Endothelial cell of umbilical vein (primary cell): ENCODE measurements around the gene AMZ2.

Experiments
- EZH2 ChIP-seq: IDR thresholded peaks from 2 replicates; pipeline ENCODE4 v1.6.1; 2012; ENCODE audit warnings: borderline replicate concordance, low read depth, mild to moderate bottlenecking, moderate library complexity, low read length, inconsistent platforms; ENCODE audit not compliant: severe bottlenecking
- FOS ChIP-seq: IDR thresholded peaks from 2 replicates; pipeline ENCODE4 v1.6.1; 2011; ENCODE audit warnings: mild to moderate bottlenecking, low read length, moderate library complexity, borderline replicate concordance; ENCODE audit not compliant: insufficient read depth
- GATA2 ChIP-seq: IDR thresholded peaks from 2 replicates; pipeline ENCODE4 v1.7.0; 2011; ENCODE audit warnings: low read depth, mild to moderate bottlenecking, moderate library complexity, mixed read lengths, low read length; ENCODE audit not compliant: insufficient read length, insufficient read depth
- MYC ChIP-seq: IDR thresholded peaks from one replicate; pipeline ENCODE4 v1.6.1; 2011; ENCODE audit warnings: mild to moderate bottlenecking, low read depth, low read length
- POLR2A ChIP-seq: IDR thresholded peaks from 2 replicates; pipeline ENCODE4 v1.6.1; 2012; ENCODE audit warnings: low read depth, mild to moderate bottlenecking, control low read depth, low read length
- POLR2AphosphoS5 ChIP-seq: IDR thresholded peaks from 2 replicates; pipeline ENCODE4 v1.6.1; 2012; ENCODE audit warnings: low read depth, mild to moderate bottlenecking, control low read depth, low read length, moderate library complexity; ENCODE audit not compliant: insufficient read depth
- TF ChIP-seq, protein P1 (sequence below), 2 donors: IDR thresholded peaks; 1 replicate in 1 of 2; 2 replicates in 1 of 2; pipeline ENCODE4 v1.5.1; 2011; ENCODE audit warnings: low read length in 2 of 2, mild to moderate bottlenecking in 2 of 2, moderate library complexity in 2 of 2, control low read depth in 1 of 2, inconsistent platforms in 1 of 2, low read depth in 1 of 2; ENCODE audit not compliant: insufficient read depth in 1 of 2; ENCODE audit errors: extremely low read depth in 1 of 2
- TF ChIP-seq, protein P2 (sequence below): IDR thresholded peaks from 2 replicates; pipeline ENCODE4 v1.6.1; 2011; ENCODE audit not compliant: insufficient read depth, insufficient read length

DNA sequence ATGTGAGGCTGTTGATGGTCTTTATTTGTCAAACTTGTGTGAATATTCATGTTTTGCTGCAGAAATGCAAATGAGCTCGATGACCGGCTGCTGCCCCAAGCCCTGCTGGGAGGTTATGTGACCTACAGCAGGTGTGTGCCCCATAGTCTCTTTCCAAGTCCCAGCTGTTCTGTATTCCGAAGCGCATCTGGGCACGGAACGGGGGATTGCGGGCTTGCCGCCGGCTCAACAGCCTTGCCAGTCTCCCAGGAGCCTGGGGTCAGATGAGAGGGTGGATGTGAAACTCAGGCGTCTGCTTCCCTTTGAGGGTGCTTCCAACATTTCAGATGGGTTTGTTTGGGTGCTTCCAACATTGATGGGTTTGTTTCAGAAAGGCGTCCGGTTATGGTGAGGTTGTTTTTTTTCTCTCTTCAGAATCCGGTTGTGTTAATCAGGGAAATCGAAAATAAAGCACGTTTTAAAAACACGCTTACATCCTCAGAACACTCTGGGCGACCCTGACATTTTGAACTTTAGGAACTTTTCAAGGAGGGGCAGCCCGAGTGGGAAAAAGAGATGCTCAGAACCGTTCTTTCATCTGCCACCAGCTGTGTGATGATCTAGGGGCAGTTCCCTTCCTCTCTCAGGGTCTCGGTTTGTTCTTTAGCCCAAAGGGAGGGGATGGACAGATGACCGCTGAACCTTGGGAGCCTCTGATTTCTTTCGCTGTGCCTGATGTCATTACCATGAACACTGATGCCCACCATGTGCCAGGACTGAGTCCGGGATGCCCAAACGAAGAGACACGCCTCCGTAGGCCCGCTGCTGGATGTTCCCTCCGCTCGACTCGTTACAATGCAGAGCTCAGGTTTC, 47.8 kb upstream of the AMZ2 start:
- TF ChIP-seq, protein P1, sequence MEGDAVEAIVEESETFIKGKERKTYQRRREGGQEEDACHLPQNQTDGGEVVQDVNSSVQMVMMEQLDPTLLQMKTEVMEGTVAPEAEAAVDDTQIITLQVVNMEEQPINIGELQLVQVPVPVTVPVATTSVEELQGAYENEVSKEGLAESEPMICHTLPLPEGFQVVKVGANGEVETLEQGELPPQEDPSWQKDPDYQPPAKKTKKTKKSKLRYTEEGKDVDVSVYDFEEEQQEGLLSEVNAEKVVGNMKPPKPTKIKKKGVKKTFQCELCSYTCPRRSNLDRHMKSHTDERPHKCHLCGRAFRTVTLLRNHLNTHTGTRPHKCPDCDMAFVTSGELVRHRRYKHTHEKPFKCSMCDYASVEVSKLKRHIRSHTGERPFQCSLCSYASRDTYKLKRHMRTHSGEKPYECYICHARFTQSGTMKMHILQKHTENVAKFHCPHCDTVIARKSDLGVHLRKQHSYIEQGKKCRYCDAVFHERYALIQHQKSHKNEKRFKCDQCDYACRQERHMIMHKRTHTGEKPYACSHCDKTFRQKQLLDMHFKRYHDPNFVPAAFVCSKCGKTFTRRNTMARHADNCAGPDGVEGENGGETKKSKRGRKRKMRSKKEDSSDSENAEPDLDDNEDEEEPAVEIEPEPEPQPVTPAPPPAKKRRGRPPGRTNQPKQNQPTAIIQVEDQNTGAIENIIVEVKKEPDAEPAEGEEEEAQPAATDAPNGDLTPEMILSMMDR (IDR thresholded peaks at IDR 0.05; ENCODE audit: extremely low read depth in 1 of 2, insufficient read depth in 1 of 2, low read depth in 1 of 2, low read length in 2 of 2): no peak
- TF ChIP-seq POLR2A (no peak), POLR2AphosphoS5 (no peak), GATA2 (no peak), FOS (no peak), EZH2 (no peak), MYC (no peak)
- TF ChIP-seq, protein P2, sequence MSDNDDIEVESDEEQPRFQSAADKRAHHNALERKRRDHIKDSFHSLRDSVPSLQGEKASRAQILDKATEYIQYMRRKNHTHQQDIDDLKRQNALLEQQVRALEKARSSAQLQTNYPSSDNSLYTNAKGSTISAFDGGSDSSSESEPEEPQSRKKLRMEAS: no peak
